Inflammatory macrophage treated with lipopolysaccharide for 1 hour (primary cell): Measurements from ENCODE around the gene DCAF10.
"Not testable (repeated sequence)": the region's sequence is repeated elsewhere in the genome, so short reads cannot be mapped to it uniquely, and the experiment has no call there.

ENCODE experiments used
- DNase-seq, 2 donors: peaks; one replicate each; pipeline ENCODE4 v3.0.0-alpha.2; 2020 to 2022

Gene DCAF10

GRCh38 chr9:37870799-37871176 is 70.2 kb downstream of the DCAF10 start:
- no peak for DNase-seq

GRCh38 chr9:37873955-37874354 is 73.4 kb downstream of the DCAF10 start:
- no peak for DNase-seq

GRCh38 chr9:37876376-37876775 is 75.8 kb downstream of the DCAF10 start:
- no peak for DNase-seq

- no peak for DNase-seq
These were observed 80.4 kb downstream of the DCAF10 start for GRCh38 chr9:37880916-37881479.

- DNase-seq: peak; percentile 62 to 66
These were observed 87.5 kb downstream of the DCAF10 start for GRCh38 chr9:37887977-37888583.

- DNase-seq: no peak
These were observed 88.9 kb downstream of the DCAF10 start for GRCh38 chr9:37889536-37889935.

- not testable (repeated sequence) for DNase-seq
These were observed 90.4 kb downstream of the DCAF10 start for GRCh38 chr9:37891042-37891441.

- DNase-seq: no peak
These were observed 91.5 kb downstream of the DCAF10 start for GRCh38 chr9:37892063-37892462.

- DNase-seq: no peak
These were observed 97.1 kb downstream of the DCAF10 start for GRCh38 chr9:37897665-37898064.

- DNase-seq: no peak
These were observed 98.4 kb downstream of the DCAF10 start for GRCh38 chr9:37899041-37899440.

GRCh38 chr9:37902131-37902530 is 101.5 kb downstream of the DCAF10 start:
- no peak for DNase-seq

GRCh38 chr9:37902796-37903646 is 102.4 kb downstream of the DCAF10 start:
- DNase-seq: peak; percentile 20 to 29

GRCh38 chr9:37903647-37904444 is 103.2 kb downstream of the DCAF10 start, which contains the start of gene SLC25A51:
Gene SLC25A51 (minus strand): TSS chr9:37904127. CDS start chr9:37888550, 15,577 bp downstream.
- peak; percentile 91 to 97 for DNase-seq

GRCh38 chr9:37904445-37905130 is 104.0 kb downstream of the DCAF10 start:
- DNase-seq: no peak

GRCh38 chr9:37905131-37905505 is 104.5 kb downstream of the DCAF10 start:
- no peak for DNase-seq

- no peak for DNase-seq
These were observed 105.2 kb downstream of the DCAF10 start for GRCh38 chr9:37905776-37906175.

GRCh38 chr9:37906312-37907239 is 106.0 kb downstream of the DCAF10 start:
- no peak for DNase-seq

- DNase-seq: no peak
These were observed 107.7 kb downstream of the DCAF10 start for GRCh38 chr9:37908283-37908682.

GRCh38 chr9:37908698-37909186 is 108.1 kb downstream of the DCAF10 start:
- peak; percentile 91 to 94 for DNase-seq

- DNase-seq: no peak
These were observed 108.7 kb downstream of the DCAF10 start for GRCh38 chr9:37909326-37909725.

GRCh38 chr9:37909836-37910235 is 109.2 kb downstream of the DCAF10 start:
- not testable (repeated sequence) for DNase-seq
